Measurements from ENCODE around the gene SAV1. TPM values are rescaled to one million over a fixed set of nuclear protein-coding genes. Genes with fewer than 3 reads are reported as not detected.
"Not testable (repeated sequence)": the region's sequence is repeated elsewhere in the genome, so short reads cannot be mapped to it uniquely, and the experiment has no call there.

SAV1 gene
- total RNA-seq, 1 donor from 2014 or later: 30.0 TPM

- Histone ChIP-seq H3K27ac (peak overlapping the region; percentile 98), H3K36me3 (no peaks in the 10 kb centered on the region), H3K9me3 (no peaks in the 10 kb centered on the region), H3K4me1 (peaks cover 34% of the 10 kb centered on the region), H3K27me3 (no peaks in the 10 kb centered on the region), H3K4me3 (peak overlapping the region; percentile 73 to 91)
- no peak for DNase-seq (ENCODE audit: extremely low spot score in 2 of 2)
- TF ChIP-seq POLR2A (IDR thresholded peaks at IDR 0.05) (peak in 1 of 2 donors; percentile 55), CTCF (IDR thresholded peaks at IDR 0.05) (no peak), POLR2AphosphoS5 (IDR thresholded peaks at IDR 0.05; ENCODE audit: insufficient read depth in 1 of 2, low read depth in 1 of 2) (peak in 1 of 2 donors; percentile 69)
- intact Hi-C loops (cut with DNase I): no loop called here
These were observed 1.1 kb downstream of the SAV1 start for GRCh38 chr14:50666772-50667683.

- H3K9me3 ChIP-seq; DNase-seq (ENCODE audit: extremely low spot score in 2 of 2); H3K27me3 ChIP-seq; intact Hi-C loops (cut with DNase I); H3K27ac ChIP-seq; H3K36me3 ChIP-seq: not testable (repeated sequence)
- peaks cover 48% of the 10 kb centered on the region for H3K4me1 ChIP-seq
- H3K4me3 ChIP-seq: peak overlapping the region in 1 of 2 donors; percentile 91
These were observed 2.8 kb downstream of the SAV1 start for GRCh38 chr14:50665300-50665699.

DNA sequence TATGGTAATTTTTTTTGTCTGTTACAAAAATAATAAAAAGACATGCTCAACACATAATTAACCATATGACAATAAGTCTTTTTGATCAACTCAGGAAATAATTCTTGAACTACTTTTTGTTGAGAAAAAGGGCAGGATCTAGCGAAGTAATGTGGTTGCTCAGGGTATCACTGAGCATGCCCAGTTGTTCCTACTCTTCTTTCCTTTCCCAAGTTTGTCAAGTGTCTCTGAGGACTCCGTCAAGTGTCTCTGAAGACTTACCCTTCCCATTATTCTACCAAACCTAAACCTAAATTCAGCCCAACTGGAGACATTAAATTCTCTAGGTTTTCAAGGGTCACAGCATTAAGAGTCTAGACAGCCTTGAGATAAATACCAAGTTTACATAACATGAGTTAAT lies 3.5 kb downstream of the SAV1 start:
- H3K27ac ChIP-seq; H3K4me3 ChIP-seq; DNase-seq (ENCODE audit: extremely low spot score in 2 of 2); intact Hi-C loops (cut with DNase I); H3K9me3 ChIP-seq; H3K36me3 ChIP-seq; H3K27me3 ChIP-seq: not testable (repeated sequence)
- peaks cover 55% of the 10 kb centered on the region for H3K4me1 ChIP-seq

DNA sequence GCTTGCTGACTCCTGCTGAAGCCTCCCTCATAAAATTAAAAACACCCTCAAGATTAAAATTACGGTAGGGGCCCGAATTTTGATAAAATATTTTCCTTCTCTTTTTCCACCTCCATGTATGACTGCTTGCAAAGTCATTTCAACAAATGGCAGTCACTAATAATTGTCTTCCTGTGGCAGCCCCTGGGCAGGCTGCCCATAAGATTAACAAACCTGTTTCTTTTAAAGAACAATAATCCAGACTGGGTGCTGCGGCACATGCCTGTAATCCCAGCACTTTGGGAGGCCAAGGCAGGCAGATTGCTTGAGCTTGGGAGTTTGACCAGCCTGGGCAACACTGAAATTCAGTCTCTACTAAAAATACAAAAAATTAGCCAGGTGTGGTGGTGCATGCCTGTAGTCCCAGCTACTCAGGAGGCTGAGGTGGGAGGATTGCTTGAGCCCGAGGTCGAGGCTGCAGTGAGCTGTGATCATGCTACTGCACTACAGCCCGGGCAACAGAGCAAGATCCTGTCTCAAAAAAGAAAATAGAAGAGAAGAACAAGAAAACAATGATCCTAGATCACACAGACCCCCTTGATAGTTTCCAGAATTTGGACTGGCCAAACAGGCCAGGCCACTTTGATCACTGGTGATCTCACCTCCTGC lies 8.7 kb downstream of the SAV1 start:
- intact Hi-C loops (cut with DNase I): no loop called here
- DNase-seq (ENCODE audit: extremely low spot score in 2 of 2): no peak
- H3K4me1 ChIP-seq: peaks cover 72% of the 10 kb centered on the region
- no peak overlapping the region for H3K4me3 ChIP-seq
- H3K36me3 ChIP-seq: peaks cover 0 to 3% of the 10 kb centered on the region in 2 donors
- peak overlapping the region; percentile 12 for H3K27ac ChIP-seq
- TF ChIP-seq POLR2AphosphoS5 (IDR thresholded peaks at IDR 0.05; ENCODE audit: insufficient read depth in 1 of 2, low read depth in 1 of 2): no peak
- TF ChIP-seq CTCF (IDR thresholded peaks at IDR 0.05): no peak
- no peaks in the 10 kb centered on the region for H3K9me3 ChIP-seq
- no peaks in the 10 kb centered on the region for H3K27me3 ChIP-seq

DNA sequence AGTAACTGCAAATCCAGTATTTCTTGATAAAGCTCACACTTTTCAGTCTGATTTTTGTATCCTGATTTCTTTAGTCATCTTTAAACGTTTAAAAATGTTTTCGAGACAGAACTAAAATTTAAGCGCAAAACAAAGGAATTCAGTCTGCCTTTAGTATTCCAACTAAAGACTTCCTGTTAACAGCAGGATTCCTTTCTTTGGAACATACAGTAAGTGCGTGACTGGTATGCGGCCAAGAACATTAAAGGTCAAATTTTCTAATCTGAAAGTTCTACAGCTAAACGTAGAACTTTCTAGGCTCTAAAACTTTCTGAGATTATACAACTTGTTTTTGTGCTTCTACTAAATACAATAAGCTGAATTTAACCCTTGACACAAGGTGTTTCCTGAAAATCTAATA lies 9.9 kb downstream of the SAV1 start:
- Histone ChIP-seq H3K27ac (peak overlapping the region; percentile 45), H3K36me3 (peaks cover 0 to 3% of the 10 kb centered on the region in 2 donors), H3K4me3 (no peak overlapping the region), H3K4me1 (peaks cover 71% of the 10 kb centered on the region), H3K27me3 (no peaks in the 10 kb centered on the region), H3K9me3 (no peaks in the 10 kb centered on the region)
- no peak for TF ChIP-seq CTCF (IDR thresholded peaks at IDR 0.05)
- TF ChIP-seq POLR2AphosphoS5 (IDR thresholded peaks at IDR 0.05; ENCODE audit: insufficient read depth in 1 of 2, low read depth in 1 of 2): peak in 1 of 2 donors; percentile 43
- DNase-seq (ENCODE audit: extremely low spot score in 2 of 2): no peak
- intact Hi-C loops (cut with DNase I): no loop called here

DNA sequence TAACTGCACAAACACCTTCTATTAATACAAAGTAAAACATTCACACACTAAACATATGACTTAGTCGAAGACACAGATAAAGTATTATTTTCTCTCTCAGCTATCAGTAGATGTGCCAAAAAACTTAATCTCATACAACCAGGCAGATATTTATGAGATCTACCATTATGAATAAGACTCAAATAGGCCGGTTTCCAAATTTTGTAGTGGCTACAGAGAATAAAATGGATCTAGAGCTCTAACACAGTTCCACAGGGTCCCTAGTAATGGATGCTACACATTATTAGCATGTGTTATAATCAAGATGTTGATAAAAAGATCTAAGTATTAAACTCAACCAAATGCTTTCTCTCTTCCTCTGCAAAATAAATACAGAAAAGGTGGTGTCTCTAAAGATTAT lies 10.4 kb downstream of the SAV1 start:
- no peaks in the 10 kb centered on the region for H3K9me3 ChIP-seq
- DNase-seq (ENCODE audit: extremely low spot score in 2 of 2): no peak
- intact Hi-C loops (cut with DNase I): no loop called here
- no peak overlapping the region for H3K27ac ChIP-seq
- H3K36me3 ChIP-seq: peaks cover 0 to 3% of the 10 kb centered on the region in 2 donors
- peaks cover 75% of the 10 kb centered on the region for H3K4me1 ChIP-seq
- TF ChIP-seq POLR2AphosphoS5 (IDR thresholded peaks at IDR 0.05; ENCODE audit: insufficient read depth in 1 of 2, low read depth in 1 of 2) (no peak), POLR2A (IDR thresholded peaks at IDR 0.05) (no peak), CTCF (IDR thresholded peaks at IDR 0.05) (no peak)
- H3K27me3 ChIP-seq: no peaks in the 10 kb centered on the region
- no peak overlapping the region for H3K4me3 ChIP-seq

All from vagina (tissue), 2 donors.